ENCODE data around the gene LDLRAD3.

DNA sequence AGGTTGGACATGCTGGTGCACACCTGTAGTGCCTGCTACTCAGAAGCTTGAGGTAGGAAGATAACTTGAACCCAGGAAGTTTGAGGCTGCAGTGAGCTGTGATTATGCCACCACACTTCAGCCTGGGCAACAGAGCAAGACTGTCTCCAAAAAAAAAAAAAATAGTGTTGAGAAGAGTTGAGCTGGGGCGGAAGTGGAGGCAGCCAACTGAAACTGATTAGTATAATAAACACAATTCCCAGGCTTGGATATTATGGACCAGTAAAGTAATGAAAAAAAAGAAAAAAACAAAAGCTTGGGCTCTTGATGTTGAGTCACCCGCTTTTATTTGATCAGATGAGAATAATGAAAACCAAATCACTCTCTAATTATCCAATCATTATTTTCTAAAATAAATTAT is 21.0 kb downstream of the LDLRAD3 start:
- TF ChIP-seq GATA2 (IDR thresholded peaks at IDR 0.05; ENCODE audit: low read depth, low read length) (no peak), GATA3 (IDR thresholded peaks at IDR 0.05; ENCODE audit: low read depth, low read length) (no peak)

All from SH-SY5Y (cell line).